ENCODE results near the gene NOL4L.

Gene NOL4L

DNA sequence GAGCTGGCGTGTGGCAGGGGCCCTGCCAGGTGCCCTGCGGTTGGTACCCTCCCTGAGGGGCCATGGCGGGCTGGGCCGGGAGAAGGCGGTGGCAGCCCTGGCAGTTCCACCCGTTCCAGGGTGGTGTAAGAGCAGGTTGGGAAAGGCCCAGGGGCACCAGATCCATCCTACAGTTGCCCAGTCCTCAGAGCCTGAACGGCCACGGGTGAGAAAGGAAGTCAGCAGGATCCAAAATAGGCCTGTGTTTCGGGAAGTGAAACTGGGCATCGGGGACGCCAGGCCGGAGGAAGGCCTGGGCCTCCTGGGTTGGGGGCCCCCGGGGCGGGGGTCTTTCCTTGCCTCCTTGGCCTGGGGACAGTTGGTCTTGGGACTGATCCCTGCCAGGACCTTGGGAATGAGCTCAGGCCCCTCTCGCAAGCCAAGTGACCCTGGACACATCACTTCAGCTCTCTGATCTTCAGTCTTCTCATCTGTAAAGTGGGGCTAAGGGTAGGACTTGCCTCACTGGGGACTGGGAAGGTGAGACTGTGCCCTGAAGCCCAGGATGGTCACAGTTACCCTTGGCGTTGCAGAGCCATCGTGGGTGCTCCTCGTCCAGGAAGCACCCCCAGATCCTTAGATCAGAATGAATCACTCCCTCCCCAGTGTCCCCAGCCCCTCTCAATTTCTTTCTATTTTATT lies 18.1 kb upstream of the NOL4L start:
- TF ChIP-seq CTCF (conservative IDR thresholded peaks at IDR 0.05; ENCODE audit: low read depth, low read length) = no peak
- H3K4me3 ChIP-seq (ENCODE audit: low read length) = no peak overlapping the region
- no peak for DNase-seq (ENCODE audit: low read depth)

- no peak overlapping the region for H3K4me3 ChIP-seq (ENCODE audit: low read length)
- DNase-seq (ENCODE audit: low read depth) = no peak
These were observed 17.1 kb upstream of the NOL4L start for GRCh38 chr20:32602273-32602672.

DNA sequence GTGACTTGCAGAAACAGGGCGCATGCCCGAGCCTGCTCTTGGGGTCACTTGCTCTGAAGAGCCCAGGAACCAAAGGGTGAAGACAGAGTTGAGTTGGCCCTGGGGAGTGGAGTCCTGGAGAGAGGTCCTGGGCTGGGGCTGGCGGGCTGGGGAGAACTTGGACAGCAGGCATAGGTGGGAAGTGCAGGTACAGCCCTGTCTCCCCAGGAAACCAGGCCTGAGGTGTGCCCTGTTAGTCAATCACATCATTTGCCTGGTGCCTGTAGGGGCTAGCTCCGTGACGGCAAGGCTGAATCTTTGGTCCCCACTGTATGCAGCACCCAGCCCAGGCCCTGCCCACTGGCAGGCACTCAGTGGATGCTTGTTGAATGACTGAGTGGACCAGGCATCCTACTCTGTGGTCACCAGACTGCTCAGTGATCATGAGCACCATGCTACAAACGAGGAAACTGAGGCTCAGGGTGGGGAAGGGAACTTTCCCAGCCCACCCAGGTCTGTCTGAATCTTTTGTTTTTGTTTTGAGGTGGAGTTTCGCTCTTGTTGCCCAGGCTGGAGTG lies 15.6 kb upstream of the NOL4L start:
- no peak for DNase-seq (ENCODE audit: low read depth)
- TF ChIP-seq CTCF (conservative IDR thresholded peaks at IDR 0.05; ENCODE audit: low read depth, low read length) = no peak
- H3K4me3 ChIP-seq (ENCODE audit: low read length) = no peak overlapping the region

More at GRCh38 chr20:32602273-32602672, 17.1 kb upstream of the NOL4L start:
- TF ChIP-seq CTCF (conservative IDR thresholded peaks at IDR 0.05; ENCODE audit: low read depth, low read length) = no peak

GRCh38 chr20:32599783-32600340 lies 14.7 kb upstream of the NOL4L start:
- TF ChIP-seq CTCF (conservative IDR thresholded peaks at IDR 0.05; ENCODE audit: low read depth, low read length) = no peak
- DNase-seq (ENCODE audit: low read depth) = no peak

DNA sequence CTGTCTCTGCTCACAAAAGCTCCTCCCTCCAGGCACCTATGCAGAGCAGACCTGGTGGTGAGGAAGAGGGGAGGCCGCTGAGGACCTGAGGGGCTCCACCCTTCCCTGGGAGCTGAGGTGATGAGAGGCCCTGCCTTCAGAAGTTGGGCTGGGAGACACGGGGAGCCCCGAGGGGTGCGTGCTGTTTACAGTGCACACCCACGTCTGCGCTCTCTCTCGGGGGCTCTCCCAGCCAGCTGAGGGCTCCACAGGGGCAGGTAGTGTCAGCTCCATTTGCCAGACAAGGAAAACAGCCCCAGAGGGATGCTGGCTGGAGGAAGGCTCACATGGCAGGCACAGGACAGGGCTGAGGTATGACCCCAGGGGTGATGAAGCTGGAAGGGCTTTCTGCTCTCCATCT lies 13.5 kb upstream of the NOL4L start:
- no peak overlapping the region for H3K4me3 ChIP-seq (ENCODE audit: low read length)
- DNase-seq (ENCODE audit: low read depth) = no peak
- TF ChIP-seq CTCF (conservative IDR thresholded peaks at IDR 0.05; ENCODE audit: low read depth, low read length) = no peak

More at GRCh38 chr20:32599783-32600340, 14.7 kb upstream of the NOL4L start:
- no peak overlapping the region for H3K4me3 ChIP-seq (ENCODE audit: low read length)

DNA sequence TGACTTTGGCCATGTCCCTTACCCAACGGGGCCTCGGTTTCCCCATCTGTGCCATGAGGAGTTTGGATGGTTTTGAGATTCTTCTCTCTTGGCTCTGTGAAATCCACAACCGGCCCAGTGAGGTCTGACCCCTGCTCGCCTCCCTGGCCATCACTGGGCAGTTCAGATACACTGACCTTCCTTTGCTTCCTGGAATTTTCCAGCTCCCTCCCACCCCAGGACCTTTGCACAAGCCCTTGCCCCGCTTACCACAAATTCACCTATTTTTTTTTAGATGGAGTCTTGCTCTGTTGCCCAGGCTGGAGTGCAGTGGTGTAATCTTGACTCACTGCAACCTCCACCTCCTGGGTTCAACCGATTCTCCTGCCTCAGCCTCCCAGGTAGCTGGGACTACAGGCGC lies 12.6 kb upstream of the NOL4L start:
- no peak overlapping the region for H3K4me3 ChIP-seq (ENCODE audit: low read length)
- no peak for DNase-seq (ENCODE audit: low read depth)
- TF ChIP-seq CTCF (conservative IDR thresholded peaks at IDR 0.05; ENCODE audit: low read depth, low read length) = no peak
